D341Med (cell line): ENCODE measurements around the gene FRMD5.
A peak's percentile ranks its signal among the peaks of the same experiment; 100 is the strongest.
"Not testable (repeated sequence)": the region's sequence is repeated elsewhere in the genome, so short reads cannot be mapped to it uniquely, and the experiment has no call there.

Experiments
- DNase-seq: peaks from one replicate; pipeline ENCODE4 v3.0.0; 2012; ENCODE audit warnings: low spot score

The FRMD5 gene

DNA sequence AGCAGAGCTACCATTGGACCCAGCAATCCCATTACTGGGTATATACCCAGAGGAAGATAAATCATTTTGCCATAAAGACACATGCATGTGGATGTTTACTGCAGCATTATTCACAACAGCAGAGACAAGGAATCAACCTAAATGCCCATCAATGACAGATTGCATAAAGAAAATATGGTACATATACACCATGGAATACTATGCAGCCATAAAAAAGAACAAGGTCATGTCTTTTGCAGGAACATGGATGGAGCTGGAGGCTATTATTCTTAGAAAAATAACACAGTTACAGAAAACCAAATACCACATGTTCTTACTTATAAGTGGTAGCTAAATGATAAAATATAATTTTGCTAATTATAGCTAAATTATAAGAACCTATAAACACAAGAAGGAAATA lies 162.3 kb downstream of the FRMD5 start:
- not testable (repeated sequence) for DNase-seq

DNA sequence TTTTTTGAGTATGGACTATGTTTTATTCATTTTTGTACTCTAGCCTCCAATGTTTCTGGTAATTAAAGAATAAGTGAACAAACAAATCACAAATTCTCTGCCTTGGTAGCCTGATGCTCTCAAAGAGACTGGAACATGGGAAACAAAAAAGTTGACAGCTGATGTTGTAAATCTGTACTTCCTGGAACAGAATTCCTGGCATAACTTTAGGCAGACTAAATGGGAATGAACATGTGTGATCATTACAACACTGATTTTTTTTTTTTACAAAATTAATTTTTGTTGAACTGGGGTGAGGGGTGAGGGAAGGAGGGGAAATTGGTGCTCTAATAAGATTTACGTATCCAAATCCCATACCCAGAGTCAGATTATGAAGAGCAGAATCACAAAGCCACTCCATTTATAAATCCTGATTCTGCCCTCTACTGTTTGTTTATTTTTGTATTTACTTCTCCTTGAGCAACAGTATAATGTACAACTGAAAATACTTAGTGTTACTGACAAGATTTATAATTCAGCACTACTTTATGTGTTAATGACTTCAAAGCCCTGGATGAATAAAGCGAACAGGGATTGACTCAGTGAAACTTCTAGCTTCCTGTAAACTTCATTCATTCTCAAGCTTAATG lies 165.0 kb downstream of the FRMD5 start:
- DNase-seq, result no peak

DNA sequence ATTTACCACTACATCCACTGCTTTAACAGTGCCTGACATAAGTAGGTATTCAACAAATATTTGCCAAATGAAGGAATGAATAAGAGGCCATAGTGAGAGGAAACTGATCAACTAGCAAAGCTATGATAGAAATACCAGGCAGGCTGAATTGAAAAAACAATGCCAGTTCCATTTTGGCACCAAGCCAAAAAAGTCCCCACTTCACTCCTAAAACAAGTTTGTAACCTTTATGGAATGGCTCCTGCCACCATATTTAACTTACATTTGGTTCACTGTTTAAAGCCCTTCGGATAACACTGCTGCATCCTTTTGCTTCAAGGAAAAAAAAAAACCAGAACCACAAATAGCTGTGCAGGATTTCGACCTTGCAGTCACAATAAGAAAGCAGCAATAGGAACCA lies 166.1 kb downstream of the FRMD5 start:
- no peak for DNase-seq

- DNase-seq, result peak; percentile 20
Observed at GRCh38 chr15:44028349-44028748, 166.7 kb downstream of the FRMD5 start.

DNA sequence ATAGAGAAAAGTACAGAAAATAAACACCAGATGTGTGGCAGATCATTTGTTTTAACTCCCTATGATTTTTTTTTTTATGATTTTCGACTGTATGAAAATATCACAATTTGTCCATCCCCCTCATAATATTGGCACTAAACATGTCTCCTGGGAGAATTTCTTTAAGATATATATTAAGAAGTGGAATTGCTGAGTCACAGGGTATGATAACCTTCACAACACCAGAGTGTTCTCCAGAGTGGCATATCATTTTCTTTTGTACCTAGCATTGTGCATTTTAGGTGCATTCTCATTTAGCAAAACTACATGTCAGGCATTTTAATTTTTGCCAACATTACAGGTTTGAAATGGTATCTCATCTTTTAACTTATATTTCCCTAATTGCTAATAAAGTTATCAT lies 170.9 kb downstream of the FRMD5 start:
- DNase-seq, result no peak

- no peak for DNase-seq
Observed at GRCh38 chr15:44023176-44023575, 171.9 kb downstream of the FRMD5 start.

DNA sequence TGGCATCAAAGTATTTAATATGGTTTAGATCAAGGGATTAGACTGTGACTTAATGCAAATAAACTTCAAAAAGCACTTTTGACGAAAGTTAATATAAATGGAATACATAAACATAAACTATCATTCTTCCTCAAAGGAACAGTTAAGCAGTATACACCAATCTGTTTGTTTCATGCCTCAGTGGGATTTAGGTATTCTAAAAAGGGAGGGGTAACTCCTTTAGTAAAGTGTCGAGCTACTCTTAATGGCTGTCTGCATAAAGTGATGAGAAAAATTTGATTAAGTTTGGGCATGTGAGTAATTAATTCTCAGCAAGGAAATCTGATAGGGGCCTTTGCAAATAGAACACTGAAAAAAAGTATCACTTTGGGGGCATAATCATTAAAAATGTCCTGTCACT lies 176.9 kb downstream of the FRMD5 start:
- DNase-seq, result no peak

DNA sequence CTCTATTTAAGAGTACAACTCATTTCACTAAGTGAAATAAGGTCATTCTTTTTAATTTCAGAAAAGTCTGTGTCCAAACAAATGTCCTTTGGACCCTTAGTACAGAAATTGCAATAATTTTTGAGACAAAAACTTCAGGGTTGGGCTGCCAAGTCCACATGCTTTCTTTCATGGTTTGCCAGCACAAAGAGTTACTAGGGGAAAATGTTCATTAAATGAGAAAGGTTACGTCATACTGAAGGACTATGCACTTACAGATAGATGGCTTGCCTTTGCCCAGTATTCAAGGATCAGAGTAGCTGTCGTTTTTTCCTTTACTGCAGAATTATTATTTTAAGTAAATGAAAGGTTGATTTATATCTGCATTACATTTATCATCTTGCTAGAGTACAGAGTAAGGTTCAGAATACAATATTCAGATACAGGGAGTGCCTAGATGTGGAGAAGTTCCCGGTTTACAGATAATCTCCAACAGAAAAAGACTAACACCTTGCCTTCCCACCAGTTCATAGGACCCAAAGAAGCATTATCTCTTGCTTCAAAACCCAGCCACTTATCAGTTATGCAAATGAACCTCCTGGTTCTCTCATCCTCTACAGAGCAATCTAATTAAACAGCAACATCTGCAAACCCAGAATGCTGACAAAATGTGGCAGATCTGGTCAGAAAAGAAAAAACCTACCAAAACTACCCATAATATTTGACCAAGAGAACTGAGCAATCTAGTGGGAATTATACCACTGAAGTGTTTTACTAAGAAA lies 179.3 kb downstream of the FRMD5 start:
- DNase-seq, result no peak

GRCh38 chr15:44011238-44011854 lies 183.7 kb downstream of the FRMD5 start:
- no peak for DNase-seq

- DNase-seq, result no peak
Observed at GRCh38 chr15:44010089-44010488, 185.0 kb downstream of the FRMD5 start.

GRCh38 chr15:44009038-44009437 lies 186.0 kb downstream of the FRMD5 start:
- DNase-seq, result no peak

GRCh38 chr15:44000248-44000647 lies 194.8 kb downstream of the FRMD5 start:
- not testable (repeated sequence) for DNase-seq

GRCh38 chr15:43998607-43999006 lies 196.5 kb downstream of the FRMD5 start:
- no peak for DNase-seq

DNA sequence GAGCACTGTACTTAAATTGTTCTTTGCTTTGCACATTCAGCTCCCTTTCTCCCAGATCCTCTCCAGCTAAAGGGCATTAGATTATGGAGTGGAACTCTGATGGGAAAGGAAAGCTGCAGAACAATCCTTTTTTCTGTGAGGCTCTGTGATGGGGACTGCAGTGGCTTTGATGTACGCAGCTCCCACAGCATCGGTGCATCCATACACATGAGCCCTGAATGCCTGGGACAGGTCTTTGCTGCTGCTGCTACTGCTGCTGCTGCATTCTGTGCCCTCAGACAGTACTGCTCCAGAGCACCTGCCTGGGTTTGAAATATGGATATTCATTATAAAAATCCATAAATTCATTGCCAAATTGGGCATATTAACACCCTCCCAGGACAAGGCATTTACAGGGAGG lies 203.9 kb downstream of the FRMD5 start:
- DNase-seq, result no peak

DNA sequence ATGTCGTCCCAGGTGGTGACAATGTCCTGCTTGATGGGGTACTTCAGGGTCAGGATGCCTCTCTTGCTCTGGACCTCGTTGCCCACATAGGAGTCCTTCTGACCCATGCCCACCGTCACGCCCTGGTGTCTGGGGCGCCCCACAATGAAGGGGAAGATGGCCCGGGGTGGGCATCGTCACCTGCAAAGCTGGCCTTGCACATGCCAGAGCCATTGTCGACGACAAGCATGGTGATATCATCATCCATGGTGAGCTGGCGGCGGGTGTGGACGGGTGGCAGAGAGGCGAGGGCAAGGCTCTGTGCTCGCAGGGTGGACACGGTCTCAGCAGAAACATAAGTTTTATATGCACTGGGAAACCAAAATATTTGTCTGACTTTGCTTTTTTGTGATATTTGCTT lies 205.1 kb downstream of the FRMD5 start:
- no peak for DNase-seq

DNA sequence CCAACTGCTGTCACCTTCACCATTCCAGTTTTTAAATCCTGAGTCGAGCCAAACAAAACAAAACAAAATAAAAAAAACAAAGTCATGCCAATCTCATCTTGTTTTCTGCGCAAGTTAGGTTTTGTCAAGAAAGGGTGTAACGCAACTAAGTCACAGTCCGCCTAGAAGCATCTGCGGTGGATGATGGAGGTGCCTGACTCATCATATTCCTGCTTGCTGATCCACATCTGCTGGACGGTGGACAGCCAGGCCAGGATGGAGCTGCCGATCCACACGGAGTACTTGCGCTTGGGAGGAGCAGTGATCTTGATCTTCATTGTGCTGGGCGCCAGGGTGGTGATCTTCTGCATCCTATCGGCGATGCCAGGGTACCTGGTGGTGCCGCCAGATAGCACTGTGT lies 206.2 kb downstream of the FRMD5 start:
- no peak for DNase-seq

DNA sequence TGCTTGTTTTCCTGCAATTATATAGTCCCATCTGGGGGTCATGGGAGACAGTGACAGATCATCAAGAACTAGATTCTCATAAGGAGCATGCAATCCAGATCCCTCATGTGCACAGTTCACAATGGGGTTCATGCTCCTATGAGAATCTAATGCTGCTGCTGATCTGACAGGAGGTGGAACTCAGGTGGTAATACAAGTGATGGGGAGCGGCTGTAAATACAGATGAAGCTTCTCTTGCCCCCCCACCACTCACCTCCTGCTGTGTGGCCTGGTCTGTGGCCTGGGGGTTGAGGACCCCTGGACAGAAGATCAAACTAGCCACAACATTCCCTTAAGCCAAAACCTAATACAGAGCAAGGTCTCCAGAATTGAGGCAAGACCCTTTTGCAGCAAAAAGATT lies 207.1 kb downstream of the FRMD5 start:
- DNase-seq, result no peak

- DNase-seq, result no peak
Observed at GRCh38 chr15:43985976-43986680, 208.9 kb downstream of the FRMD5 start.

- no peak for DNase-seq
Observed at GRCh38 chr15:43981576-43981975, 213.5 kb downstream of the FRMD5 start.

GRCh38 chr15:43977072-43977884 lies 217.8 kb downstream of the FRMD5 start:
- DNase-seq, result no peak

- DNase-seq, result no peak
Observed at GRCh38 chr15:43975770-43976169, 219.3 kb downstream of the FRMD5 start.

- no peak for DNase-seq
Observed at GRCh38 chr15:43975326-43975725, 219.7 kb downstream of the FRMD5 start.
